ENCODE measurements around the gene CENPU. TPM values are rescaled to one million over a fixed set of nuclear protein-coding genes. Genes with fewer than 3 reads are reported as not detected.

CENPU gene
- total and polyA plus RNA-seq, 2 of the 8 experiments (the other 6 are each of a cell fraction or from before 2014, with no cell fraction given), result 32.1 to 122 TPM

- no peak overlapping the region for H2BK120ac ChIP-seq (replicated peaks; ENCODE audit: low read depth, low read length)
- no peak for FAIRE-seq
- H3K4ac ChIP-seq (replicated peaks; ENCODE audit: insufficient read length, low read depth, low read length), result no peak overlapping the region
- H3K79me1 ChIP-seq (ENCODE audit: low read depth, low read length), result peaks cover 4% of the 10 kb centered on the region; the same call in 1 of the 2 replicates
- H2BK5ac ChIP-seq (ENCODE audit: low read depth, low read length), result no peak overlapping the region
- H3K27ac ChIP-seq (ENCODE audit: low read depth, low read length), result no peak overlapping the region
- H3K23ac ChIP-seq (ENCODE audit: insufficient read length), result no peak overlapping the region
- H3K4me1 ChIP-seq (replicated peaks in 1 of 4; ENCODE audit: control insufficient read depth in 3 of 4, insufficient read depth in 4 of 4, low read length in 3 of 4), result peaks cover 0 to 8% (median 3%) of the 10 kb centered on the region in 4 experiments; a peak in 4 of 7 replicates
- H2AK5ac ChIP-seq (ENCODE audit: low read depth, low read length), result no peak overlapping the region
- H3K36me3 ChIP-seq (ENCODE audit: control insufficient read depth in 2 of 4, insufficient read depth in 4 of 4, low read length in 3 of 4), result peaks cover 5 to 16% (median 7%) of the 10 kb centered on the region in 4 experiments; a peak in 3 of 8 replicates
- peak overlapping the region; percentile 60 to 78 for H3K4me2 ChIP-seq (ENCODE audit: insufficient read depth in 1 of 2, low read depth in 2 of 2, low read length in 2 of 2)
- H3K4me3 ChIP-seq (ENCODE audit: extremely low read depth in 1 of 4, insufficient read depth in 2 of 4, low read depth in 3 of 4, low read length in 4 of 4), result peak overlapping the region in 3 of 4 experiments; percentile 7 to 57 (median 32); a peak in 6 of 8 replicates
- no peak overlapping the region for H2BK15ac ChIP-seq (ENCODE audit: low read length)
- no peak overlapping the region for H3K14ac ChIP-seq (ENCODE audit: insufficient read length)
- no peak overlapping the region for H4K8ac ChIP-seq (ENCODE audit: extremely low read depth, insufficient read depth, low read length)
- ChIA-PET POLR2A (ENCODE audit: partially characterized antibody) (interaction anchor here (0.5 to 2.1 kb wide), 6 partner anchors 11 to 781 kb away, joined by 3 to 20 read pairs (median 4); partner anchors contain the start of gene UFSP2), CTCF (ENCODE audit: partially characterized antibody) (interaction anchor here (1.3 kb wide), 1 partner anchor 449 kb away, joined by 3 read pairs; no protein-coding TSS in a partner anchor)
- no peaks in the 10 kb centered on the region for H3K27me3 ChIP-seq (replicated peaks in 1 of 4; ENCODE audit: control insufficient read depth in 3 of 4, extremely low read depth in 1 of 4, insufficient read depth in 3 of 4, low read length in 3 of 4)
- peaks cover 0 to 2% of the 10 kb centered on the region in 2 experiments; a peak in 2 of 4 replicates for H3K9me3 ChIP-seq (ENCODE audit: insufficient read depth in 2 of 2, low read depth in 1 of 2, low read length in 1 of 2)
- no peak overlapping the region for H2BK12ac ChIP-seq (ENCODE audit: low read depth, low read length)
- no peak overlapping the region for H4K91ac ChIP-seq (replicated peaks; ENCODE audit: insufficient read length, low read length)
- H4K20me1 ChIP-seq (replicated peaks in 1 of 2; ENCODE audit: control insufficient read depth in 1 of 2, insufficient read depth in 2 of 2, low read length in 2 of 2), result peaks cover 2 to 7% of the 10 kb centered on the region in 2 experiments
- no peak overlapping the region for H3K18ac ChIP-seq (ENCODE audit: extremely low read depth, low read length)
- H3K79me2 ChIP-seq (ENCODE audit: control insufficient read depth in 1 of 2, insufficient read depth in 2 of 2, low read length in 2 of 2), result peaks cover 8 to 41% of the 10 kb centered on the region in 2 experiments
- no peak overlapping the region for H2AFZ ChIP-seq (ENCODE audit: low read length)
- no peak overlapping the region for H2BK20ac ChIP-seq (ENCODE audit: low read length)
- no peak overlapping the region for H3K9ac ChIP-seq (replicated peaks in 1 of 4; ENCODE audit: extremely low read depth in 1 of 4, low read depth in 3 of 4, low read length in 3 of 4)
- DNase-seq (ENCODE audit: low read depth in 1 of 2, low spot score in 2 of 2), result no peak
- 71% methylated on average over 6 of the region's 6 CpGs; no CpG with 5 or more reads in 1 of the 2 experiments for WGBS, 2 experiments (ENCODE audit: extremely low coverage in 1 of 2, insufficient coverage in 1 of 2, insufficient read length in 1 of 2, insufficient replicate concordance in 2 of 2, low coverage in 1 of 2, low lambda C conversion rate in 2 of 2, missing lambda C conversion rate in 1 of 2)
- peaks cover 1% of the 10 kb centered on the region; the same call in 1 of the 2 replicates for H3K23me2 ChIP-seq (ENCODE audit: low read depth, low read length)
- no peak overlapping the region for H4K5ac ChIP-seq (ENCODE audit: insufficient read length, low read depth, low read length)
- no peak overlapping the region for H3K56ac ChIP-seq (replicated peaks; ENCODE audit: insufficient read length, low read depth, low read length)
- TF ChIP-seq SIRT6 (IDR thresholded peaks at IDR 0.05; ENCODE audit: low read length) (no peak), RNF2 (IDR thresholded peaks at IDR 0.05; ENCODE audit: borderline replicate concordance, low read depth, low read length, missing control alignments, poor library complexity, severe bottlenecking) (no peak), JUND (IDR thresholded peaks at IDR 0.05; ENCODE audit: low read length) (no peak), CBX5 (IDR thresholded peaks at IDR 0.05; ENCODE audit: low read depth, low read length) (no peak), EGR1 (IDR thresholded peaks at IDR 0.05; ENCODE audit: borderline replicate concordance, low read depth, low read length) (no peak), USF2 (IDR thresholded peaks at IDR 0.05; ENCODE audit: low read length) (no peak), GTF2F1 (IDR thresholded peaks at IDR 0.05; ENCODE audit: borderline replicate concordance, low read depth, low read length) (no peak), TCF12 (IDR thresholded peaks at IDR 0.05; ENCODE audit: low read depth, low read length) (no peak), E2F6 (IDR thresholded peaks at IDR 0.05) (no peak), BRCA1 (IDR thresholded peaks at IDR 0.05; ENCODE audit: low read depth, low read length) (no peak), YY1 (IDR thresholded peaks at IDR 0.05; ENCODE audit: low read depth, low read length) (no peak), RBBP5 (IDR thresholded peaks at IDR 0.05; ENCODE audit: borderline replicate concordance, low read depth, low read length) (no peak)
These were observed 862 bp upstream of the CENPU start for GRCh38 chr4:184734758-184735157.

All from H1 (cell line).